ENCODE measurements around the gene ALDH1A3.

Gene ALDH1A3

DNA sequence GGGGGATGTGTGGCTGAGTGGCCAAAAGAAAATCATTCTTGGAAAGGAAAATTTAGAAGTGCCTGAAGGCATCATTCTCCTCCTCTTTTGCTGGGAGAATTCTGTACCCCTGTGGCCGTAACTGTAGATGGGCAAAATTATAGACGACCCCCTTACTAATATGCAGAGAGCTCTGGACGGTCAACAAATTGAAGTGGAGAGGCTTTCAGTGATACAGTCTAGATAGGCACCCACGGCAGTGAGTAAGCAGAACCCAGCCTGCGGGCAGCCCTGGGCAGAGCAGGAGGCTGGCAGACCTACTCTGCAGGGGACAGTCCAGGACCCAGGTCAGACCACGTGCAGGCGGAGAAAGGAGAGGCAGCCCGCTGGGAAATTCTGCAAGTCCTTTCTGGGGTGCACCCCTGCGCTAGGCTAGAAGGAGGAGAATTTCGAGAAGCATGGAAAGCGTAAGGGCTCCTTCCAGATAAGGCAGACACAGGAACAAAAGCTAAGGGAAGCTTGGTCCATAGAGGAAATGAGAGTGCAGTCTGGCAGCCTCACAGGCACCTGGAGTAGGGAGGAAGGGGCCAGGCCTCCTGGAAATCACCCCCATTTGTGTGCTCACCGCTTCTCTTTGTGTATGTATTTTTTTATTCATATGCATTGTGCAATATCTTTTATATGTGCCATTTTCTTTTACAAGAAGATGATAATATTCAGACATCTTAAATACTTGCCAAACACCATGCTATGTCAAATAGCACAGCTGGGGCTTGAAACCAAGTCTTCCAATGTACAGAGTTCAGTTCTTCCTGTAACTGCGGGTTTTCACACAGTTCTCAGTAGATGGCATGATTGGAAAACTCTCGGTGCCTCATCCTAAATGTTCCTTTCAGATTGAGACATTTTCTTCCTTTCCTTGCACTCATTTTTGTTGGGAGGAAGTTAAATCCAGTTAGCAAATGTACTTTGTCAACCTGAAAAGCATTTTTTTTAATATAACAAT, 79.7 kb downstream of the ALDH1A3 start:
- Histone ChIP-seq H3K4me3 (ENCODE audit: low read depth, low read length) (no peak overlapping the region), H3K79me2 (no peaks in the 10 kb centered on the region), H3K4me1 (no peaks in the 10 kb centered on the region), H3K9me3 (ENCODE audit: control insufficient read depth, low read length) (no peaks in the 10 kb centered on the region), H3K9ac (no peak overlapping the region), H3K4me2 (ENCODE audit: low read length) (no peak overlapping the region), H3K27me3 (ENCODE audit: control insufficient read depth, insufficient read depth, low read length) (no peaks in the 10 kb centered on the region), H2AFZ (no peak overlapping the region), H3K36me3 (ENCODE audit: control insufficient read depth, insufficient read depth, low read length) (no peaks in the 10 kb centered on the region), H3K27ac (no peak overlapping the region)
- TF ChIP-seq, protein P1, sequence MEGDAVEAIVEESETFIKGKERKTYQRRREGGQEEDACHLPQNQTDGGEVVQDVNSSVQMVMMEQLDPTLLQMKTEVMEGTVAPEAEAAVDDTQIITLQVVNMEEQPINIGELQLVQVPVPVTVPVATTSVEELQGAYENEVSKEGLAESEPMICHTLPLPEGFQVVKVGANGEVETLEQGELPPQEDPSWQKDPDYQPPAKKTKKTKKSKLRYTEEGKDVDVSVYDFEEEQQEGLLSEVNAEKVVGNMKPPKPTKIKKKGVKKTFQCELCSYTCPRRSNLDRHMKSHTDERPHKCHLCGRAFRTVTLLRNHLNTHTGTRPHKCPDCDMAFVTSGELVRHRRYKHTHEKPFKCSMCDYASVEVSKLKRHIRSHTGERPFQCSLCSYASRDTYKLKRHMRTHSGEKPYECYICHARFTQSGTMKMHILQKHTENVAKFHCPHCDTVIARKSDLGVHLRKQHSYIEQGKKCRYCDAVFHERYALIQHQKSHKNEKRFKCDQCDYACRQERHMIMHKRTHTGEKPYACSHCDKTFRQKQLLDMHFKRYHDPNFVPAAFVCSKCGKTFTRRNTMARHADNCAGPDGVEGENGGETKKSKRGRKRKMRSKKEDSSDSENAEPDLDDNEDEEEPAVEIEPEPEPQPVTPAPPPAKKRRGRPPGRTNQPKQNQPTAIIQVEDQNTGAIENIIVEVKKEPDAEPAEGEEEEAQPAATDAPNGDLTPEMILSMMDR (IDR thresholded peaks at IDR 0.05) = no peak
